Fibroblast of lung (primary cell): ENCODE results near the gene ANKRD44. TPM values are rescaled to one million over a fixed set of nuclear protein-coding genes. Genes with fewer than 3 reads are reported as not detected.

ENCODE experiments used
- DNase-seq, 2 donors: peaks; one replicate each; pipeline versions ENCODE4 v3.0.0 to v3.0.0-alpha.2; 2010; ENCODE audit warnings: low read depth in 2 of 2
- H2AFZ ChIP-seq: 2 replicates; pipeline ENCODE4 v1.5.1; 2012; ENCODE audit warnings: low read length, control low read depth, inconsistent platforms
- H3K27ac ChIP-seq: 2 replicates; pipeline ENCODE4 v1.5.1; 2011; ENCODE audit warnings: low read length, control low read depth; ENCODE audit not compliant: insufficient read depth
- H3K27me3 ChIP-seq: 2 replicates; pipeline ENCODE4 v1.5.1; 2011; ENCODE audit warnings: mild to moderate bottlenecking, low read length; ENCODE audit not compliant: control insufficient read depth, insufficient read depth
- H3K36me3 ChIP-seq: 2 replicates; pipeline ENCODE4 v1.5.1; 2011; ENCODE audit warnings: low read length; ENCODE audit not compliant: control insufficient read depth, insufficient read depth
- H3K4me1 ChIP-seq: 2 replicates; pipeline ENCODE4 v1.5.1; 2011; ENCODE audit warnings: low read length; ENCODE audit not compliant: control insufficient read depth, insufficient read depth; ENCODE audit errors: extremely low read depth
- H3K4me2 ChIP-seq: 2 replicates; pipeline ENCODE4 v1.5.1; 2011; ENCODE audit warnings: low read length, control low read depth; ENCODE audit not compliant: insufficient read depth; ENCODE audit errors: extremely low read depth
- H3K4me3 ChIP-seq, 4 experiments: fragments of 200-600 bp in 1 of 4; sonication (generic) in 1 of 4; replicated peaks in 1 of 4; 2 replicates each; pipeline ENCODE4 v1.5.1; 2011 to 2016; ENCODE audit warnings: low read length in 4 of 4, low read depth in 3 of 4, mild to moderate bottlenecking in 3 of 4, control low read depth in 2 of 4, inconsistent platforms in 1 of 4, mixed read lengths in 1 of 4; ENCODE audit not compliant: insufficient read depth in 1 of 4; ENCODE audit errors: control extremely low read depth in 1 of 4
- H3K79me2 ChIP-seq: 2 replicates; pipeline ENCODE4 v1.5.1; 2012; ENCODE audit warnings: mild to moderate bottlenecking, low read length, inconsistent platforms; ENCODE audit not compliant: control insufficient read depth, insufficient read depth
- H3K9ac ChIP-seq: 2 replicates; pipeline ENCODE4 v1.5.1; 2011; ENCODE audit warnings: mild to moderate bottlenecking, low read length, control low read depth; ENCODE audit not compliant: insufficient read depth
- H3K9me3 ChIP-seq: 2 replicates; pipeline ENCODE4 v1.5.1; 2012; ENCODE audit warnings: low read depth, low read length; ENCODE audit not compliant: control insufficient read depth, insufficient read depth
- H4K20me1 ChIP-seq: 2 replicates; pipeline ENCODE4 v1.5.1; 2011; ENCODE audit warnings: low read length; ENCODE audit not compliant: control insufficient read depth, insufficient read depth; ENCODE audit errors: extremely low read depth
- CTCF ChIP-seq, 2 donors: IDR thresholded peaks in 1 of 2; conservative IDR thresholded peaks in 1 of 2; 1 replicate in 1 of 2; 2 replicates in 1 of 2; pipeline ENCODE4 v1.5.1; 2011 to 2012; ENCODE audit warnings: low read length in 2 of 2, control low read depth in 1 of 2, inconsistent platforms in 1 of 2, low read depth in 1 of 2, mild to moderate bottlenecking in 1 of 2
- EZH2 ChIP-seq: IDR thresholded peaks from 2 replicates; pipeline ENCODE4 v1.5.1; 2012; ENCODE audit warnings: low read length, control low read depth, mild to moderate bottlenecking; ENCODE audit errors: missing control alignments
- polyA plus RNA-seq, 2 donors: library from polyadenylated mRNA; depleted of rRNA in 1 of 2; stranded (reverse) in 1 of 2; unstranded in 1 of 2; fragments of >200 nt; gene quantifications; 2 replicates each; pipeline ENCODE4 v1.2.1, GENCODE V29; 2011 to 2012; ENCODE audit warnings: missing spikeins in 1 of 2
- total RNA-seq: library from RNA; depleted of rRNA; stranded (reverse); fragments of >200 nt; gene quantifications from 2 replicates; pipeline ENCODE4 v1.2.1, GENCODE V29; 2014

Gene ANKRD44
- total and polyA plus RNA-seq, 2 donors (not counting 1 experiment from before 2014, with no cell fraction given): 7.6 to 9.7 TPM

GRCh38 chr2:197266477-197266876 lies 44.1 kb downstream of the ANKRD44 start:
- Histone ChIP-seq H3K36me3 (no peaks in the 10 kb centered on the region), H2AFZ (no peak overlapping the region), H3K27ac (no peak overlapping the region), H3K4me1 (no peaks in the 10 kb centered on the region), H3K9me3 (no peaks in the 10 kb centered on the region), H4K20me1 (no peaks in the 10 kb centered on the region), H3K9ac (no peak overlapping the region), H3K4me2 (no peak overlapping the region), H3K27me3 (no peaks in the 10 kb centered on the region), H3K4me3 (no peak overlapping the region), H3K79me2 (no peaks in the 10 kb centered on the region)
- TF ChIP-seq CTCF (conservative IDR thresholded peaks at IDR 0.05 in 1 of 2, IDR thresholded peaks at IDR 0.05 in 1 of 2; ENCODE audit: low read depth in 1 of 2, low read length in 2 of 2): no peak
- TF ChIP-seq EZH2: no peak
- DNase-seq: no peak

GRCh38 chr2:197265924-197266323 lies 44.7 kb downstream of the ANKRD44 start:
- Histone ChIP-seq H3K9ac (no peak overlapping the region), H4K20me1 (no peaks in the 10 kb centered on the region), H3K27me3 (no peaks in the 10 kb centered on the region), H3K4me3 (no peak overlapping the region), H3K4me2 (no peak overlapping the region), H2AFZ (no peak overlapping the region), H3K9me3 (no peaks in the 10 kb centered on the region), H3K79me2 (no peaks in the 10 kb centered on the region), H3K36me3 (no peaks in the 10 kb centered on the region), H3K27ac (no peak overlapping the region), H3K4me1 (no peaks in the 10 kb centered on the region)
- peak in 1 of 2 donors; percentile 46 for DNase-seq
- TF ChIP-seq CTCF (conservative IDR thresholded peaks at IDR 0.05 in 1 of 2, IDR thresholded peaks at IDR 0.05 in 1 of 2; ENCODE audit: low read depth in 1 of 2, low read length in 2 of 2) (no peak), EZH2 (no peak)

GRCh38 chr2:197265036-197265435 lies 45.5 kb downstream of the ANKRD44 start:
- Histone ChIP-seq H3K27ac (no peak overlapping the region), H3K79me2 (no peaks in the 10 kb centered on the region), H3K36me3 (no peaks in the 10 kb centered on the region), H3K4me1 (no peaks in the 10 kb centered on the region), H3K4me2 (no peak overlapping the region), H3K27me3 (no peaks in the 10 kb centered on the region), H4K20me1 (no peaks in the 10 kb centered on the region), H3K9ac (no peak overlapping the region), H3K4me3 (no peak overlapping the region), H2AFZ (no peak overlapping the region), H3K9me3 (no peaks in the 10 kb centered on the region)
- TF ChIP-seq EZH2 (no peak), CTCF (conservative IDR thresholded peaks at IDR 0.05 in 1 of 2, IDR thresholded peaks at IDR 0.05 in 1 of 2; ENCODE audit: low read depth in 1 of 2, low read length in 2 of 2) (no peak)
- DNase-seq: no peak
